Measurements from ENCODE around the gene PRKD2.

GRCh38 chr19:46698395-46699321 lies 18.3 kb downstream of the PRKD2 start:
- TF ChIP-seq CTCF (IDR thresholded peaks at IDR 0.05) (no peak), POLR2A (IDR thresholded peaks at IDR 0.05) (no peak), EP300 (IDR thresholded peaks at IDR 0.05) (no peak)
